H9 (cell line): Measurements from ENCODE around the gene CAMTA1. TPM values are rescaled to one million over a fixed set of nuclear protein-coding genes. Genes with fewer than 3 reads are reported as not detected.

Experiments
- DNase-seq: peaks from one replicate; pipeline ENCODE4 v3.0.0-alpha.2; 2017
- H2AFZ ChIP-seq: one replicate; pipeline ENCODE4 v1.6.1; 2013; ENCODE audit warnings: mild to moderate bottlenecking, low read length, control low read depth, moderate library complexity
- H2AK5ac ChIP-seq: 2 replicates; pipeline ENCODE4 v1.6.1; 2013; ENCODE audit warnings: low read length, control low read depth, mixed read lengths; ENCODE audit not compliant: insufficient read length
- H2BK120ac ChIP-seq: one replicate; pipeline ENCODE4 v1.6.1; 2013; ENCODE audit warnings: low read depth, mild to moderate bottlenecking, low read length, control low read depth, inconsistent platforms; ENCODE audit not compliant: poor library complexity, severe bottlenecking
- H2BK12ac ChIP-seq: 2 replicates; pipeline ENCODE4 v1.6.1; 2013; ENCODE audit warnings: low read length, control low read depth, mixed read lengths, low read depth; ENCODE audit not compliant: insufficient read length
- H2BK15ac ChIP-seq: 2 replicates; pipeline ENCODE4 v1.6.1; 2013; ENCODE audit warnings: low read depth, low read length, control low read depth
- H2BK20ac ChIP-seq: one replicate; pipeline ENCODE4 v1.6.1; 2013; ENCODE audit warnings: low read depth, mild to moderate bottlenecking, low read length, control low read depth, inconsistent platforms; ENCODE audit not compliant: poor library complexity, severe bottlenecking
- H2BK5ac ChIP-seq: 2 replicates; pipeline ENCODE4 v1.6.1; 2013; ENCODE audit warnings: low read length, control low read depth, mixed read lengths; ENCODE audit not compliant: insufficient read length
- H3K14ac ChIP-seq: 2 replicates; pipeline ENCODE4 v1.6.1; 2013; ENCODE audit warnings: low read length, control low read depth; ENCODE audit not compliant: insufficient read depth
- H3K18ac ChIP-seq: 2 replicates; pipeline ENCODE4 v1.6.1; 2013; ENCODE audit warnings: low read depth, mild to moderate bottlenecking, mixed read lengths, low read length, control low read depth; ENCODE audit not compliant: insufficient read length
- H3K23ac ChIP-seq: 2 replicates; pipeline ENCODE4 v1.6.1; 2013; ENCODE audit warnings: low read length, control low read depth, mixed read lengths, low read depth; ENCODE audit not compliant: insufficient read length
- H3K23me2 ChIP-seq: 2 replicates; pipeline ENCODE4 v1.6.1; 2013; ENCODE audit warnings: low read depth, mild to moderate bottlenecking, mixed read lengths, low read length, control low read depth; ENCODE audit not compliant: insufficient read length, poor library complexity, severe bottlenecking
- H3K27ac ChIP-seq: 2 replicates; pipeline ENCODE4 v1.5.1; 2013; ENCODE audit warnings: low read length, control low read depth, mixed read lengths, low read depth; ENCODE audit not compliant: insufficient read length
- H3K27me3 ChIP-seq: 2 replicates; pipeline ENCODE4 v1.6.1; 2013; ENCODE audit warnings: low read length, control low read depth, inconsistent platforms; ENCODE audit not compliant: insufficient read depth
- H3K4ac ChIP-seq: 2 replicates; pipeline ENCODE4 v1.6.1; 2013; ENCODE audit warnings: low read depth, mild to moderate bottlenecking, control low read depth, inconsistent platforms, low read length, moderate library complexity
- H3K4me1 ChIP-seq: 2 replicates; pipeline ENCODE4 v1.6.1; 2013; ENCODE audit warnings: low read length, control low read depth, inconsistent platforms; ENCODE audit not compliant: insufficient read depth
- H3K4me2 ChIP-seq: 2 replicates; pipeline ENCODE4 v1.6.1; 2013; ENCODE audit warnings: low read length, control low read depth, mixed read lengths; ENCODE audit not compliant: insufficient read length, insufficient read depth
- H3K56ac ChIP-seq: 2 replicates; pipeline ENCODE4 v1.6.1; 2013; ENCODE audit warnings: low read depth, mild to moderate bottlenecking, mixed read lengths, low read length, control low read depth; ENCODE audit not compliant: insufficient read length
- H3K79me1 ChIP-seq: 2 replicates; pipeline ENCODE4 v1.6.1; 2013; ENCODE audit warnings: low read depth, mild to moderate bottlenecking, moderate library complexity, low read length, control low read depth, inconsistent platforms; ENCODE audit not compliant: insufficient read depth, poor library complexity, severe bottlenecking
- H3K79me2 ChIP-seq: 2 replicates; pipeline ENCODE4 v1.6.1; 2013; ENCODE audit warnings: low read length, control low read depth, inconsistent platforms; ENCODE audit not compliant: insufficient read depth
- H3K9ac ChIP-seq: 2 replicates; pipeline ENCODE4 v1.6.1; 2013; ENCODE audit warnings: low read length, control low read depth, mixed read lengths; ENCODE audit not compliant: insufficient read length; ENCODE audit errors: extremely low read depth
- H3K9me3 ChIP-seq: one replicate; pipeline ENCODE4 v1.6.1; 2013; ENCODE audit warnings: low read depth, low read length, inconsistent platforms; ENCODE audit not compliant: control insufficient read depth
- H3T11ph ChIP-seq: one replicate; pipeline ENCODE4 v1.6.1; 2013; ENCODE audit warnings: mild to moderate bottlenecking, low read length, control low read depth, inconsistent platforms
- H4K20me1 ChIP-seq: one replicate; pipeline ENCODE4 v1.6.1; 2013; ENCODE audit not compliant: control insufficient read depth, insufficient read length, insufficient read depth
- H4K5ac ChIP-seq: 2 replicates; pipeline ENCODE4 v1.6.1; 2013; ENCODE audit warnings: low read depth, mild to moderate bottlenecking, mixed read lengths, low read length, control low read depth; ENCODE audit not compliant: insufficient read length
- H4K8ac ChIP-seq: replicated peaks from 2 replicates; pipeline ENCODE4 v1.6.1; 2013; ENCODE audit warnings: low read length, control low read depth, mixed read lengths, low read depth; ENCODE audit not compliant: insufficient read length
- H4K91ac ChIP-seq: 2 replicates; pipeline ENCODE4 v1.6.1; 2013; ENCODE audit warnings: low read depth, mild to moderate bottlenecking, moderate library complexity, mixed read lengths, low read length, control low read depth; ENCODE audit not compliant: insufficient read length
- H3K27ac Mint-ChIP-seq, 3 experiments: 2 replicates in 2 of 3; 3 replicates in 1 of 3; pipeline ENCODE4 v1.8.0; 2020 to 2021; ENCODE audit warnings: mixed read lengths in 3 of 3, mild to moderate bottlenecking in 1 of 3, moderate library complexity in 1 of 3
- H3K27me3 Mint-ChIP-seq: 2 replicates; pipeline ENCODE4 v1.8.0; 2021; ENCODE audit warnings: low read depth, mild to moderate bottlenecking, moderate library complexity, mixed read lengths
- H3K36me3 Mint-ChIP-seq, 3 experiments: 2 replicates in 2 of 3; 3 replicates in 1 of 3; pipeline ENCODE4 v1.8.0; 2020 to 2021; ENCODE audit warnings: low read depth in 3 of 3, mixed read lengths in 3 of 3; ENCODE audit not compliant: insufficient read depth in 1 of 3
- H3K4me1 Mint-ChIP-seq, 2 experiments: 2 replicates each; pipeline ENCODE4 v1.8.0; 2020; ENCODE audit warnings: mixed read lengths in 2 of 2
- H3K4me3 Mint-ChIP-seq, 2 experiments: 2 replicates in 1 of 2; 3 replicates in 1 of 2; pipeline ENCODE4 v1.8.0; 2020 to 2021; ENCODE audit warnings: mild to moderate bottlenecking in 2 of 2, mixed read lengths in 2 of 2, moderate library complexity in 1 of 2
- H3K9me3 Mint-ChIP-seq, 2 experiments: 2 replicates in 1 of 2; 3 replicates in 1 of 2; pipeline ENCODE4 v1.8.0; 2020; ENCODE audit warnings: mild to moderate bottlenecking in 2 of 2, mixed read lengths in 2 of 2, moderate library complexity in 1 of 2
- CTCF ChIP-seq: fragments of 200-600 bp; sonication (generic); conservative IDR thresholded peaks from 3 replicates; pipeline ENCODE4 v1.8.0; 2021; ENCODE audit warnings: antibody characterized with exemption, mild to moderate bottlenecking
- WGBS: extraction: QIAGEN DNeasy Blood & Tissue Kit; methylation state at CpG from one replicate; pipeline ENCODE4 v1.1.7; 2013; ENCODE audit warnings: missing lambda C conversion rate, low lambda C conversion rate, mixed read lengths; ENCODE audit not compliant: insufficient read length; ENCODE audit errors: extremely low coverage; 5-methylcytosine and 5-hydroxymethylcytosine counted together
- total RNA-seq: library from RNA; stranded (reverse); gene quantifications from 2 replicates; pipeline ENCODE4 v1.2.1, GENCODE V29; 2021

CAMTA1 gene
- total RNA-seq, 1 experiment from 2014 or later, result 115 TPM

DNA sequence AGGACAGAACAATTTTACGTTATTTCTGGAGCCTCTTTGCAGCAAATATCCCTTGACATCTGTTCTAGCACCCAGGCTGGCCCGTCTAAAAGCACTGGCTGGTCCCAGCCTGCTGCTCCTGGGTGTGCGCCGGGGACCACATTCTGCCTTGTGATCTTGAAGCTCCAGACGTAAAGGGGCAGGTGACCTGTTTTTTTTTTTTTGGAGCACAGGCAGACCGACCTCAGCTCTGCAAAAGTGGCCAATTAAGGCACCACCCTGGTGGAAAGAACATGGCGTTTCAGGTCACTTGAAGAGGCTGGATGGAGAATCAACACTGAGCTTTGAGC lies 13.8 kb upstream of the CAMTA1 start:
- Mint-ChIP-seq H3K36me3 (peaks cover 0 to 4% (median 2%) of the 10 kb centered on the region in 3 experiments; a peak in 2 of 7 replicates), H3K4me3 (no peak overlapping the region), H3K9me3 (peaks cover 2 to 10% of the 10 kb centered on the region in 2 experiments; a peak in 4 of 5 replicates), H3K27me3 (peaks cover 4% of the 10 kb centered on the region), H3K4me1 (peaks cover 23 to 24% of the 10 kb centered on the region in 2 experiments), H3K27ac (no peak overlapping the region)
- Histone ChIP-seq H3K56ac (no peak overlapping the region), H2BK5ac (no peak overlapping the region), H3K4me2 (no peak overlapping the region), H2AK5ac (no peak overlapping the region), H2BK12ac (no peak overlapping the region), H3T11ph (no peak overlapping the region), H2BK20ac (no peak overlapping the region), H3K9ac (no peak overlapping the region), H4K5ac (no peak overlapping the region), H3K4me1 (no peaks in the 10 kb centered on the region; the same call in 1 of the 2 replicates), H3K79me2 (no peaks in the 10 kb centered on the region), H4K20me1 (no peaks in the 10 kb centered on the region), H2BK120ac (no peak overlapping the region), H3K14ac (no peak overlapping the region; the same call in 1 of the 2 replicates), H3K79me1 (no peaks in the 10 kb centered on the region), H3K23me2 (no peaks in the 10 kb centered on the region), H3K23ac (no peak overlapping the region), H3K27me3 (no peaks in the 10 kb centered on the region), H2AFZ (no peak overlapping the region), H3K9me3 (no peaks in the 10 kb centered on the region), H2BK15ac (no peak overlapping the region), H4K91ac (no peak overlapping the region), H3K4ac (no peak overlapping the region), H4K8ac (no peak overlapping the region), H3K18ac (no peak overlapping the region), H3K27ac (no peak overlapping the region)
- DNase-seq, result no peak
- no CpG with 5 or more reads among the region's 7 CpGs for WGBS
- TF ChIP-seq CTCF, result no peak
